DOHH2 (cell line): Measurements from ENCODE around the gene MYBPC2.

Experiments
- H3F3A ChIP-seq: fragments of 200-600 bp; sonication (generic), shearing (Covaris generic); 2 replicates; pipeline ENCODE4 v1.6.0; 2016; ENCODE audit warnings: antibody characterized with exemption, mild to moderate bottlenecking; ENCODE audit not compliant: control insufficient read depth, insufficient read depth
- H3K27ac ChIP-seq: fragments of 200-600 bp; sonication (generic); 2 replicates; pipeline ENCODE4 v1.5.1; 2014; ENCODE audit warnings: low read depth, mild to moderate bottlenecking, low read length, moderate library complexity
- H3K27me3 ChIP-seq: fragments of 200-600 bp; sonication (generic); 2 replicates; pipeline ENCODE4 v1.6.1; 2014; ENCODE audit warnings: mild to moderate bottlenecking, low read length, mixed read lengths; ENCODE audit not compliant: control insufficient read depth
- H3K36me3 ChIP-seq: fragments of 200-600 bp; sonication (generic); 2 replicates; pipeline ENCODE4 v1.6.1; 2014; ENCODE audit warnings: mild to moderate bottlenecking, low read length, moderate library complexity, mixed read lengths; ENCODE audit not compliant: control insufficient read depth
- H3K4me1 ChIP-seq: fragments of 200-600 bp; sonication (generic); 2 replicates; pipeline ENCODE4 v1.6.1; 2014; ENCODE audit warnings: mild to moderate bottlenecking, low read length, mixed read lengths; ENCODE audit not compliant: control insufficient read depth
- H3K4me2 ChIP-seq: fragments of 200-600 bp; sonication (generic); 2 replicates; pipeline ENCODE4 v1.6.0; 2014; ENCODE audit warnings: mild to moderate bottlenecking, low read length, moderate library complexity
- H3K4me3 ChIP-seq: fragments of 200-600 bp; sonication (generic); 2 replicates; pipeline ENCODE4 v1.5.1; 2014; ENCODE audit warnings: mild to moderate bottlenecking, low read length, mixed read lengths
- H3K79me2 ChIP-seq: fragments of 200-600 bp; sonication (generic); 2 replicates; pipeline ENCODE4 v1.6.1; 2014; ENCODE audit warnings: mild to moderate bottlenecking, low read length, mixed read lengths; ENCODE audit not compliant: control insufficient read depth
- H3K9me2 ChIP-seq: fragments of 200-600 bp; sonication (generic); replicated peaks from 2 replicates; pipeline ENCODE4 v1.6.1; 2014; ENCODE audit warnings: mild to moderate bottlenecking, low read length, mixed read lengths; ENCODE audit not compliant: control insufficient read depth
- H3K9me3 ChIP-seq: fragments of 200-600 bp; sonication (generic); 2 replicates; pipeline ENCODE4 v1.6.1; 2014; ENCODE audit warnings: antibody characterized with exemption, low read length, mixed read lengths; ENCODE audit not compliant: control insufficient read depth, insufficient read depth
- H4K20me1 ChIP-seq: fragments of 200-600 bp; sonication (generic); 2 replicates; pipeline ENCODE4 v1.6.0; 2014; ENCODE audit warnings: low read depth, mild to moderate bottlenecking, antibody characterized with exemption, low read length, moderate library complexity; ENCODE audit not compliant: control insufficient read depth, insufficient read depth
- CTCF ChIP-seq: fragments of 200-600 bp; sonication (generic); IDR thresholded peaks from one replicate; pipeline ENCODE4 v1.5.1; 2014; ENCODE audit warnings: antibody characterized with exemption, mild to moderate bottlenecking, low read depth, low read length; ENCODE audit not compliant: poor library complexity, severe bottlenecking
- EZH2phosphoT487 ChIP-seq: fragments of 200-600 bp; sonication (generic); IDR thresholded peaks from 2 replicates; pipeline ENCODE4 v1.6.1; 2017; ENCODE audit warnings: borderline replicate concordance, mild to moderate bottlenecking, antibody characterized with exemption, low read length, moderate library complexity, mixed read lengths

The MYBPC2 gene

GRCh38 chr19:50512999-50513745 is 80.5 kb downstream of the MYBPC2 start:
- Histone ChIP-seq H3F3A (no peaks in the 10 kb centered on the region), H3K27ac (no peak overlapping the region), H3K9me2 (no peaks in the 10 kb centered on the region), H3K4me3 (no peak overlapping the region), H3K36me3 (no peaks in the 10 kb centered on the region), H3K4me1 (peaks cover 14% of the 10 kb centered on the region), H4K20me1 (no peaks in the 10 kb centered on the region), H3K79me2 (peaks cover 3% of the 10 kb centered on the region; the same call in 1 of the 2 replicates), H3K9me3 (no peaks in the 10 kb centered on the region), H3K4me2 (no peak overlapping the region), H3K27me3 (no peaks in the 10 kb centered on the region)
- TF ChIP-seq CTCF = no peak
- TF ChIP-seq EZH2phosphoT487 = no peak

- TF ChIP-seq CTCF (no peak), EZH2phosphoT487 (no peak)
- Histone ChIP-seq H3K79me2 (peaks cover 3% of the 10 kb centered on the region; the same call in 1 of the 2 replicates), H3K27ac (no peak within 1 kb of the TSS), H3K36me3 (no peaks in the 10 kb centered on the region), H4K20me1 (no peaks in the 10 kb centered on the region), H3K4me3 (no peak within 1 kb of the TSS), H3K4me1 (peaks cover 14% of the 10 kb centered on the region), H3K9me3 (no peaks in the 10 kb centered on the region), H3F3A (no peaks in the 10 kb centered on the region), H3K9me2 (no peaks in the 10 kb centered on the region), H3K4me2 (no peak within 1 kb of the TSS), H3K27me3 (no peaks in the 10 kb centered on the region)
These were observed 81.2 kb downstream of the MYBPC2 start, which contains the start of gene ASPDH for GRCh38 chr19:50513746-50514345. Gene ASPDH, minus strand, starts transcription at chr19:50513913. Its CDS starts 90 bp downstream, at chr19:50513823.

GRCh38 chr19:50514346-50515167 is 81.9 kb downstream of the MYBPC2 start:
- H3K27me3 ChIP-seq = no peaks in the 10 kb centered on the region
- H3K9me2 ChIP-seq = no peaks in the 10 kb centered on the region
- peaks cover 14% of the 10 kb centered on the region for H3K4me1 ChIP-seq
- no peaks in the 10 kb centered on the region for H3K36me3 ChIP-seq
- peaks cover 3% of the 10 kb centered on the region; the same call in 1 of the 2 replicates for H3K79me2 ChIP-seq
- no peak overlapping the region for H3K4me2 ChIP-seq
- no peaks in the 10 kb centered on the region for H3K9me3 ChIP-seq
- H3K4me3 ChIP-seq = no peak overlapping the region
- no peak for TF ChIP-seq CTCF
- H4K20me1 ChIP-seq = no peaks in the 10 kb centered on the region
- H3F3A ChIP-seq = no peaks in the 10 kb centered on the region
- H3K27ac ChIP-seq = no peak overlapping the region
